Measurements from ENCODE around the gene HBG1. TPM values are rescaled to one million over a fixed set of nuclear protein-coding genes. Genes with fewer than 3 reads are reported as not detected.

HBG1 gene
- total and polyA plus RNA-seq, 2 of the 8 experiments (the other 6 are each of a cell fraction or from before 2014, with no cell fraction given), result 0.26 TPM; not detected in 1

- no peak for TF ChIP-seq CHD7 (IDR thresholded peaks at IDR 0.05; ENCODE audit: insufficient replicate concordance, low read length)
- TF ChIP-seq BCL11A (IDR thresholded peaks at IDR 0.05; ENCODE audit: low read depth in 2 of 2, low read length in 2 of 2), result no peak
- TF ChIP-seq CBX5 (IDR thresholded peaks at IDR 0.05; ENCODE audit: low read depth, low read length), result no peak
- no peak for TF ChIP-seq RAD21 (IDR thresholded peaks at IDR 0.05 in 1 of 2, conservative IDR thresholded peaks at IDR 0.05 in 1 of 2; ENCODE audit: low read depth in 2 of 2, low read length in 2 of 2)
- TF ChIP-seq SUZ12 (IDR thresholded peaks at IDR 0.05; ENCODE audit: low read length), result no peak
- no peak for TF ChIP-seq USF2 (IDR thresholded peaks at IDR 0.05; ENCODE audit: low read length)
- no peak for TF ChIP-seq HDAC6 (IDR thresholded peaks at IDR 0.05; ENCODE audit: low read depth, low read length)
- no peak for TF ChIP-seq NANOG (IDR thresholded peaks at IDR 0.05; ENCODE audit: insufficient read depth, low read depth, low read length, poor library complexity, severe bottlenecking)
- no peak for TF ChIP-seq FOSL1 (IDR thresholded peaks at IDR 0.05; ENCODE audit: insufficient read depth, low read depth, low read length)
Observed at GRCh38 chr11:5282628-5283027, 33.0 kb upstream of the HBG1 start (continued).

Measured in H1 (cell line).